Tibial nerve (tissue), 4 donors: ENCODE data around the gene ASF1B. TPM values are rescaled to one million over a fixed set of nuclear protein-coding genes. Genes with fewer than 3 reads are reported as not detected.
A peak's percentile ranks its signal among the peaks of the same experiment; 100 is the strongest.

Experiments used
- DNase-seq, 2 donors: peaks; one replicate each; pipeline ENCODE4 v3.0.0-alpha.2; 2019; ENCODE audit warnings: low spot score in 2 of 2
- H3K27ac ChIP-seq, 4 donors: fragments of 200-600 bp; sonication (generic) in 3 of 4; one replicate each; pipeline ENCODE4 v1.5.1; 2017 to 2019; ENCODE audit warnings: mild to moderate bottlenecking in 1 of 4
- H3K27me3 ChIP-seq, 2 donors: fragments of 200-600 bp; sonication (generic) in 1 of 2; one replicate each; pipeline versions ENCODE4 v1.5.1 to v1.6.0; 2017 to 2019
- H3K36me3 ChIP-seq, 3 donors: fragments of 200-600 bp; sonication (generic); one replicate each; pipeline ENCODE4 v1.5.1; 2018 to 2019
- H3K4me1 ChIP-seq, 4 donors: fragments of 200-600 bp; sonication (generic) in 3 of 4; one replicate each; pipeline ENCODE4 v1.5.1; 2017 to 2019
- H3K4me3 ChIP-seq, 4 donors: fragments of 200-600 bp; sonication (generic) in 3 of 4; one replicate each; pipeline ENCODE4 v1.5.1; 2017 to 2019; ENCODE audit warnings: mild to moderate bottlenecking in 1 of 4, moderate library complexity in 1 of 4
- H3K9me3 ChIP-seq, 4 donors: fragments of 200-600 bp; sonication (generic) in 3 of 4; one replicate each; pipeline ENCODE4 v1.5.1; 2017 to 2019
- EP300 ChIP-seq, 2 donors: sonication (generic); formaldehyde crosslinking; IDR thresholded peaks; one replicate each; pipeline ENCODE4 v1.6.1; 2017; ENCODE audit warnings: antibody characterized with exemption in 2 of 2, mild to moderate bottlenecking in 1 of 2
- POLR2A ChIP-seq, 2 donors: fragments of 450-650 bp; IDR thresholded peaks; one replicate each; pipeline ENCODE4 v1.6.1; 2017; ENCODE audit warnings: antibody characterized with exemption in 2 of 2, mild to moderate bottlenecking in 2 of 2, moderate library complexity in 2 of 2
- WGBS, 2 donors: methylation state at CpG; one replicate each; pipeline ENCODE4 v1.1.5; 2018; 5-methylcytosine and 5-hydroxymethylcytosine counted together
- total RNA-seq, 4 donors: library from RNA; depleted of rRNA; stranded (reverse); fragments of >200 nt; gene quantifications; one replicate each; pipeline ENCODE4 v1.1.0, GENCODE V29; 2016
- TF ChIP-seq, protein P1 (sequence below), 5 experiments: fragments of 200-600 bp in 3 of 5; fragments of 450-650 bp in 2 of 5; sonication (generic) in 3 of 5; IDR thresholded peaks; one replicate each; pipeline ENCODE4 v1.5.1; 2016 to 2019; ENCODE audit warnings: antibody characterized with exemption in 5 of 5, mild to moderate bottlenecking in 3 of 5, moderate library complexity in 2 of 5

The ASF1B gene
- total RNA-seq, 4 donors from 2014 or later, result 0.90 to 2.3 TPM; not detected in 2

DNA sequence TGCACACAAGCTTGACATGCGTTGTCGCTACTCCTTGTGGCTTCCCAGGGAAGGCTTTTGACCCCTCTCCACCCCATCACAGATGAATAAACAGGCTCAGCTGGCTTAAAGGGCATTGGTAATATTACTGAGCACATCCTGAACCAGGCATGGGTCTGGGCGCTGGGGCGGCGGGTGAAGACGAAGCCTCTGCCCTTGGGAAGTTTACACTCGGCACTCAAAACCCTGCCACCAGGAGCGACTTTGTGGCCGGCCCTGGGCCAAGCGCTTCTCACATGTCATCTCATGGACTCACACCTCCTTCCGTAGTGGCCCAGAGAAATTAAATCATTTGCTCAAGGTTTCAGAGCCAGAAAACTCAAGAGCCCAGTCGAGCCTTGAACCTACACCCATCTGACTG, 32.6 kb upstream of the ASF1B start:
- peaks cover 0 to 27% (median 14%) of the 10 kb centered on the region in 4 donors for H3K4me1 ChIP-seq
- H3K36me3 ChIP-seq, result peaks cover 0 to 46% (median 5%) of the 10 kb centered on the region in 3 donors
- H3K27ac ChIP-seq, result no peak overlapping the region
- H3K27me3 ChIP-seq, result no peaks in the 10 kb centered on the region
- no peak for DNase-seq
- TF ChIP-seq, protein P1, sequence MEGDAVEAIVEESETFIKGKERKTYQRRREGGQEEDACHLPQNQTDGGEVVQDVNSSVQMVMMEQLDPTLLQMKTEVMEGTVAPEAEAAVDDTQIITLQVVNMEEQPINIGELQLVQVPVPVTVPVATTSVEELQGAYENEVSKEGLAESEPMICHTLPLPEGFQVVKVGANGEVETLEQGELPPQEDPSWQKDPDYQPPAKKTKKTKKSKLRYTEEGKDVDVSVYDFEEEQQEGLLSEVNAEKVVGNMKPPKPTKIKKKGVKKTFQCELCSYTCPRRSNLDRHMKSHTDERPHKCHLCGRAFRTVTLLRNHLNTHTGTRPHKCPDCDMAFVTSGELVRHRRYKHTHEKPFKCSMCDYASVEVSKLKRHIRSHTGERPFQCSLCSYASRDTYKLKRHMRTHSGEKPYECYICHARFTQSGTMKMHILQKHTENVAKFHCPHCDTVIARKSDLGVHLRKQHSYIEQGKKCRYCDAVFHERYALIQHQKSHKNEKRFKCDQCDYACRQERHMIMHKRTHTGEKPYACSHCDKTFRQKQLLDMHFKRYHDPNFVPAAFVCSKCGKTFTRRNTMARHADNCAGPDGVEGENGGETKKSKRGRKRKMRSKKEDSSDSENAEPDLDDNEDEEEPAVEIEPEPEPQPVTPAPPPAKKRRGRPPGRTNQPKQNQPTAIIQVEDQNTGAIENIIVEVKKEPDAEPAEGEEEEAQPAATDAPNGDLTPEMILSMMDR (IDR thresholded peaks at IDR 0.05), result no peak
- TF ChIP-seq EP300 (IDR thresholded peaks at IDR 0.05) (no peak), POLR2A (IDR thresholded peaks at IDR 0.05) (no peak)
- no peak overlapping the region for H3K4me3 ChIP-seq
- 89% methylated on average over 12 of the region's 12 CpGs for WGBS, 2 donors
- H3K9me3 ChIP-seq, result no peaks in the 10 kb centered on the region

DNA sequence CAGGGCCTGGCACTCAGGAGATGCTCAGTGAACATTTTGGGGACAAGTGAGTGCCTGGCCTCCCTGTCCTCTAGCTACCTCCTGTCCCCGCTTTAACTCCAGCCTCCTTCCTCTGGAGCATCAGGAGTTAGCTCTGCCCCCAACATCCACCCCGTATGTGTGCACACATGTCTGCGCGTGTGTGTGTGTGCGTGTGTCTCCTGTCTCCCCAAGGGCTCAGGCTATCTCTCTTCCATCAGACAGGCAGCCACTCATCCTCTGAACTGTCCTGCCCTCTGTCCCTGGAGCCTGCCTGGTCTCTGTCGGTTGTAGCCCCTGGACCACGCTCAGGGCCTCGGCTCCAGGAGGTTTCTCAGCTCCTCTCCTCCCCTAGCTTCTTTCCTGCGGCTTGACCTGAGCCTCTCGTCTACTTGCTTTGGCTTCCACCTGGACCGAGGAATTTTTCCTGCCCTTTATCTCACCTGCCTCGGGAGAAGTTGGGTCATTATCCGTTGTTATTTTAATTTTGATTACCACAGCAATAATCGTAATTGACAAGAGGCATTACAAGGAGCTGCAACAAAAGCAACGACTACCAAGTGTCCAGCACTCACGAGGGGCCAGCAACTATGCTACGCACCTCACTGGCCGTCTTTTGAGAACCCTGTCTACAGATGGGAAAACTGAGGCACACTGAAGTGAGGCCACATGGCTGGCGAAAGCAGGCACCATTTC, 32.0 kb upstream of the ASF1B start:
- H3K4me3 ChIP-seq, result no peak overlapping the region
- WGBS, 2 donors, result 82 to 83% methylated on average over 19 of the region's 19 CpGs
- no peaks in the 10 kb centered on the region for H3K27me3 ChIP-seq
- TF ChIP-seq EP300 (IDR thresholded peaks at IDR 0.05) (no peak), POLR2A (IDR thresholded peaks at IDR 0.05) (no peak)
- TF ChIP-seq, protein P1 (IDR thresholded peaks at IDR 0.05), result no peak
- peaks cover 0 to 27% (median 14%) of the 10 kb centered on the region in 4 donors for H3K4me1 ChIP-seq
- DNase-seq, result no peak
- no peak overlapping the region for H3K27ac ChIP-seq
- no peaks in the 10 kb centered on the region for H3K9me3 ChIP-seq
- peaks cover 0 to 42% (median 5%) of the 10 kb centered on the region in 3 donors for H3K36me3 ChIP-seq

DNA sequence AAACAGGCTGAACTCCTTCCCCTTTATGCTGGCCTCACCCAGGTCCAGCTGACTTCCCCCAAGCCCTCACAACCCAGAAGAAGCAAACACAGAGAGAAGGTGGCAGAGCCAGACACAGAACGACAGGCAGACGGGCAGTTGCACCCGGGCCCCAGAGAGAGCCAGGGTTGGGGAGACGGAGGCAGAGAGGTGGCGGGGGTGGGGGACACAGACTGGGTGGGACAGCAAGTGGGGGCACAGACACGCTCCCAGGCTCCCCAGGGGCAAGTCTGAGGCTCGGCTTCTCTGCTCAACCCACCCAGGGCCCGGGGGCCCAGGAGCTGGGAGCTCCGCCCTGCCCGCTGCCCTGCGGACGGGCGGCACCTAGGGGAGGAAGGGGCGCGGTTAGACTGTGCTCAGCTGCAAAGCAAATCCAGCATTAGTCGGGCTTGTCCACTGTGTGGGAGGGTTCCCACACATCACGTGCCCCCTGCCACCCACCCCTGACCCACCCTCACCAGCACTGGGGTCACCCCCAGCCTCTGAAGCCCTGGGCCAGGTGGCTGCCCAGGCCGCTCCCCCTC, 31.3 kb upstream of the ASF1B start:
- H3K27me3 ChIP-seq, result no peaks in the 10 kb centered on the region
- WGBS, 2 donors, result 47 to 58% methylated on average over 8 to 17 of the region's 18 CpGs
- TF ChIP-seq EP300 (IDR thresholded peaks at IDR 0.05) (no peak), POLR2A (IDR thresholded peaks at IDR 0.05) (no peak)
- TF ChIP-seq, protein P1 (IDR thresholded peaks at IDR 0.05), result no peak
- no peak for DNase-seq
- peak overlapping the region in 2 of 4 donors; percentile 4 to 17 for H3K4me3 ChIP-seq
- H3K36me3 ChIP-seq, result peaks cover 0 to 43% (median 5%) of the 10 kb centered on the region in 3 donors
- H3K4me1 ChIP-seq, result peaks cover 0 to 27% (median 14%) of the 10 kb centered on the region in 4 donors
- H3K27ac ChIP-seq, result no peak overlapping the region
- no peaks in the 10 kb centered on the region for H3K9me3 ChIP-seq

DNA sequence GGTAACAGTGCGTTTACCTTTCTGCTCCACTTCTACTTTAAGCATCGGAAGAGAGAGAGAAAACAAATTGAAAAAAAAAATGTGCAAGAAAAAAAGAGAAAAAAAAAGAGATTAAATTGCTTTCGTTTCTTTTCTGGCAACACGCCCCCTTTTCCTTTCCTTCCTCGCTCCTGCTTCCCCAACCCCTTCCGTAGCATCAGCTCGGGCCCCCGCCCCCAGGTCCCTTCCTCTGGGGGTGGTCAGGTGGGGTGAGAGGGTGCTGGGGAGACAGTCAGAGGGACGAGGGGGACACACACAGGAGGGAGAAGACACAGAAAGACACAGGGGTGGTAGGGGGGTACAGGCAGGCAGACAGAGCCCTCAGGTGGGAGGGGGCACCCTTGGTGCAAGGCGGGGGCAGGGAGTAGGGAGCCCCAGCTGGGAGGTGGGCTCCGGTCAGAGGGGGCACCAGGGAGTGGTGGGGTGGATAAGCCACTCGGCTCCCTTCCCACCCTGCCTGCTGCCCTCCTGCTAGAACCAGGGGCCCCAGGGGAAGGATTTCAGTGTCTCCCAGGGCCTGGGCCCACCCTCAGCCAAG, 30.7 kb upstream of the ASF1B start:
- 42 to 43% methylated on average over 11 to 12 of the region's 12 CpGs for WGBS, 2 donors
- TF ChIP-seq POLR2A (IDR thresholded peaks at IDR 0.05) (no peak), EP300 (IDR thresholded peaks at IDR 0.05) (no peak)
- H3K4me3 ChIP-seq, result peak overlapping the region in 2 of 4 donors; percentile 4 to 17

DNA sequence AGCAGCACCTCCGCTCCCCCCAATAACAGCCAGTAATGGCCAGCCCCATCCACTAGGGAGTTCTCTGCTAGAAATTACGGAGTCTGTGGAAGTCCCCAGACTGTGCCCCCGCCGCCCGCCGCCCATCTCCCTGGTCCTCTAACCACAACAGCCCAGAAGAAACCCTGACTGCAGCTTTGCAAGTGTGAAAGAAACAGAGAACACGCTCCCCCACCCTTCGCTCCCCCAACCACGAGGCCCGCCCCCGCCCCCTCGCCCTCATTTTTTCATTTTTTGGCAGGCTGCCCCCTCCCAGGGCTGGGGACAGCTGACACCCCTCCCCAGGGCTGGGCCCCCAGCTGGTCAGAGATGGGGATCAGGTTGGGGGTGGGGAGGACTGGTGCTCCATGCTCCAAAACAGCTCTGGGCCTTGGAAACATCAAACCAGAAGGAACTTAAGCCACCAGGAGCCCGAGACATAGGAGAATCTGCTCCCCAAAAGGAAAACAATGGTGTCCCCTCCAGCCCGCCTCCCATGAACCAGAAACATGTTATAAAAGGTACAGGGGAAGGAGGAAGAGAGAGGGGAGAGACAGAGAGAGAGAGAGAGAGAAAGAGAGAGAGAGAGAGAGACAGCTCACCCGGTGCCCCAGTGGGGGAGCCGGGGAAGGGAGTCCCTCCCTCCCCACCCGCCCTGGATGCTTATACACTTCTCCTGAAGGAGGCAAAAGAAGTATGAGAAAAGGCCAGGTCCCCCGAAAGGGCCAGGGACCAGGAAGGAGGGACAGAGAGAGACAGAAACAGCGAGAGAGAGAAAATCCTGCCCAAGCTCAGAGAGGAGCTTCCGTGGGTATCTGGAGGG, 29.8 kb upstream of the ASF1B start:
- peaks cover 0 to 36% (median 0%) of the 10 kb centered on the region in 3 donors for H3K36me3 ChIP-seq
- WGBS, 2 donors, result 54 to 56% methylated on average over 20 of the region's 20 CpGs
- H3K4me3 ChIP-seq, result peak overlapping the region in 1 of 4 donors; percentile 4
- H3K27ac ChIP-seq, result no peak overlapping the region
- H3K9me3 ChIP-seq, result no peaks in the 10 kb centered on the region
- TF ChIP-seq EP300 (IDR thresholded peaks at IDR 0.05) (no peak), POLR2A (IDR thresholded peaks at IDR 0.05) (no peak)
- TF ChIP-seq, protein P1 (IDR thresholded peaks at IDR 0.05), result no peak
- H3K4me1 ChIP-seq, result peaks cover 0 to 27% (median 14%) of the 10 kb centered on the region in 4 donors
- H3K27me3 ChIP-seq, result no peaks in the 10 kb centered on the region
- no peak for DNase-seq

More for the DNA sequence above, 30.7 kb upstream of the ASF1B start:
- Histone ChIP-seq H3K27me3 (no peaks in the 10 kb centered on the region), H3K9me3 (no peaks in the 10 kb centered on the region), H3K36me3 (peaks cover 0 to 43% (median 5%) of the 10 kb centered on the region in 3 donors), H3K27ac (no peak overlapping the region), H3K4me1 (peaks cover 0 to 27% (median 14%) of the 10 kb centered on the region in 4 donors)
- no peak for DNase-seq
